Measurements from ENCODE around the gene SLC34A3. TPM values are rescaled to one million over a fixed set of nuclear protein-coding genes. Genes with fewer than 3 reads are reported as not detected.

Gene SLC34A3
- total and polyA plus RNA-seq, 2 donors (not counting 3 experiments of a cell fraction or from before 2014, with no cell fraction given): not detected

GRCh38 chr9:137256856-137257255 is 26.2 kb downstream of the SLC34A3 start:
- intact Hi-C loops (cut with micrococcal nuclease): no loop called here
- no peak for FAIRE-seq

More at GRCh38 chr9:137256856-137257255, 26.2 kb downstream of the SLC34A3 start:
- no peak overlapping the region for H3K4me3 ChIP-seq (replicated peaks in 1 of 3; ENCODE audit: insufficient read depth in 1 of 3, low read depth in 1 of 3, low read length in 3 of 3)
- peaks cover 14% of the 10 kb centered on the region for H3K4me1 ChIP-seq (ENCODE audit: control insufficient read depth, extremely low read depth, insufficient read depth, low read length)
- no peaks in the 10 kb centered on the region for H4K20me1 ChIP-seq (replicated peaks; ENCODE audit: control insufficient read depth, extremely low read depth, insufficient read depth, low read length)
- dilution Hi-C loops (cut with MboI; ENCODE audit: extremely low pct_ligation_motif_present, low sequenced_read_pairs): no loop called here
- no peaks in the 10 kb centered on the region for H3K9me1 ChIP-seq (replicated peaks; ENCODE audit: control insufficient read depth, extremely low read depth, insufficient read depth, low read length)
- BruUV-seq (replicated peaks): no TSS peak
- no peaks in the 10 kb centered on the region for H3K9me3 ChIP-seq (replicated peaks; ENCODE audit: control insufficient read depth, insufficient read depth, low read length)
- H3K4me2 ChIP-seq (ENCODE audit: insufficient read depth, low read length): peak overlapping the region; percentile 71
- no peak for DNase-seq (ENCODE audit: low read depth, low spot score)
- peaks cover 18% of the 10 kb centered on the region for H3K79me2 ChIP-seq (ENCODE audit: control insufficient read depth, insufficient read depth, low read length)
- no peak overlapping the region for H3K9ac ChIP-seq (replicated peaks; ENCODE audit: extremely low read depth, insufficient read depth, low read length)
- peaks cover 2 to 5% of the 10 kb centered on the region in 2 experiments for H3K36me3 ChIP-seq (ENCODE audit: control insufficient read depth in 2 of 2, extremely low read depth in 1 of 2, insufficient read depth in 2 of 2, low read length in 2 of 2)
- H3K27ac ChIP-seq (ENCODE audit: insufficient read depth, low read depth, low read length): no peak overlapping the region
- ChIA-PET CTCF (interaction anchor here (0.9 to 4.4 kb wide), 3 partner anchors 20 to 166 kb away, joined by 3 to 31 read pairs (median 4); partner anchors contain the start of genes EXD3, NOXA1 and TOR4A), POLR2A (interaction anchor here (1.8 kb wide), 1 partner anchor 16 kb away, joined by 14 read pairs; the partner anchor contains the start of gene TUBB4B)
- H3K27me3 ChIP-seq (ENCODE audit: control insufficient read depth in 2 of 2, insufficient read depth in 2 of 2, low read length in 2 of 2): no peaks in the 10 kb centered on the region
- H2AFZ ChIP-seq (ENCODE audit: low read depth, low read length): no peak overlapping the region
- TF ChIP-seq GATA2 (IDR thresholded peaks at IDR 0.05; ENCODE audit: insufficient read depth, insufficient read length, low read depth, low read length): no peak
- no peak for TF ChIP-seq JUN (IDR thresholded peaks at IDR 0.05; ENCODE audit: borderline replicate concordance, insufficient read depth, insufficient read length, low read depth)
- no peak for TF ChIP-seq POLR2AphosphoS5 (IDR thresholded peaks at IDR 0.05; ENCODE audit: insufficient read depth, low read depth, low read length)
- no peak for TF ChIP-seq FOS (IDR thresholded peaks at IDR 0.05; ENCODE audit: borderline replicate concordance, insufficient read depth, low read length)
- TF ChIP-seq EZH2 (IDR thresholded peaks at IDR 0.05; ENCODE audit: borderline replicate concordance, low read depth, low read length, severe bottlenecking): no peak
- TF ChIP-seq CTCF (IDR thresholded peaks at IDR 0.05; ENCODE audit: extremely low read depth in 1 of 2, insufficient read depth in 1 of 2, low read depth in 1 of 2, low read length in 2 of 2): no peak
- no peak for TF ChIP-seq POLR2A (IDR thresholded peaks at IDR 0.05; ENCODE audit: low read depth, low read length)
- no peak for TF ChIP-seq MAX (IDR thresholded peaks at IDR 0.05; ENCODE audit: insufficient read depth, insufficient read length)
- no peak for TF ChIP-seq MYC (IDR thresholded peaks at IDR 0.05; ENCODE audit: low read depth, low read length)
